ENCODE results near the gene CAPS.

CAPS gene

DNA sequence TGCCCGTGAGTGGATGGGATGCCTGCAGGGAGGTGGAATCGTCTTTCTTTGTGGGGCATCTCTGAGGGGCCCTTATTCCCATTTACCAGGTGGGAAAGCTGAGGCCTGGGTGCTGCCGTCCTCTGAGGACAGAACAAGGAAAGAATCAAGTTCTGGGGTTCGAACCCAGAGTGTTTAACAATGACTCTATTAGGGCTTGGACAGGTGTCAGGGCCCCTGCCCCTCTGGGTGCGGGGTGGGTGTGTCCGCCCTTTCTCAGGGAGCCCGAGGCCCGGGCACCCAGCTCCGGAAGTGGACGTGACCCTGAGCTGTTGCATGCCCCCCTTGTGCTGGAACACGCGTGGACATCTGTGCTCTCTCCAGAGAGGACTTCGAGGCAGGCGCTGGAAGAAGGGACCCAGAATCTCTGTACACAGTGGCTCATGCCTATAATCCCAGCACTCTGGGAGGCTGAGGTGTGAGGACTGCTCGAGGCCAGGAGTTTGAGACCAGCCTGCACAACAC lies 21.2 kb upstream of the CAPS start:
- DNase-seq: no peak

DNA sequence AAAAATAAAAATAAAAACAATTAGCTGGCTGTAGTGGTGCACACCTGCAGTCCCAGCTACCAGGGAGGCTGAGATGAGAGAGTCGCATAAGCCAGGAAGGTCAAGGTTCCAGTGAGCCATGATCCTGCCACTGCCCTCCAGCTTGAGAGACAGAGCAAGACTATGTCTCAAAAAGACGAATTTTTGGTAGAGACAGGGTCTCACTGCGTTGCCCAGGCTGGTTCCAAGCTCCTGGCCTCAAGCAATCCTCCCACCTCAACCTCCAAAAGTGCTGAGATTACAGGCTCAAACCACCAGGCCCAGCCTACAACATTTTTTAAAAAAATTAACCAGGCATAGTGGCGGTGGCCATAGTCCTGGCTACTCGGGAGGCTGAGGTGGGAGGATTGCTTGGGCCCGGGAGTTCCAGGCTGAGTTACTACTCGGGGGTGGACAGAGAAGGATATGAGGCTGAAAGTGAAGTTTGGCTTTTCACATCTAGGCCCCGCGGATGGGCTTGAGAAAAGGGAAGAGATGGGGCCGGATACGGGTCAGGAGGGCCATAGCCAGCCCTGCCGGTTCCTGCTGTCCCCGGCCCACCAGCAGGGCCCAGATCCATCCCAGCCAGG lies 20.7 kb upstream of the CAPS start:
- DNase-seq: no peak

DNA sequence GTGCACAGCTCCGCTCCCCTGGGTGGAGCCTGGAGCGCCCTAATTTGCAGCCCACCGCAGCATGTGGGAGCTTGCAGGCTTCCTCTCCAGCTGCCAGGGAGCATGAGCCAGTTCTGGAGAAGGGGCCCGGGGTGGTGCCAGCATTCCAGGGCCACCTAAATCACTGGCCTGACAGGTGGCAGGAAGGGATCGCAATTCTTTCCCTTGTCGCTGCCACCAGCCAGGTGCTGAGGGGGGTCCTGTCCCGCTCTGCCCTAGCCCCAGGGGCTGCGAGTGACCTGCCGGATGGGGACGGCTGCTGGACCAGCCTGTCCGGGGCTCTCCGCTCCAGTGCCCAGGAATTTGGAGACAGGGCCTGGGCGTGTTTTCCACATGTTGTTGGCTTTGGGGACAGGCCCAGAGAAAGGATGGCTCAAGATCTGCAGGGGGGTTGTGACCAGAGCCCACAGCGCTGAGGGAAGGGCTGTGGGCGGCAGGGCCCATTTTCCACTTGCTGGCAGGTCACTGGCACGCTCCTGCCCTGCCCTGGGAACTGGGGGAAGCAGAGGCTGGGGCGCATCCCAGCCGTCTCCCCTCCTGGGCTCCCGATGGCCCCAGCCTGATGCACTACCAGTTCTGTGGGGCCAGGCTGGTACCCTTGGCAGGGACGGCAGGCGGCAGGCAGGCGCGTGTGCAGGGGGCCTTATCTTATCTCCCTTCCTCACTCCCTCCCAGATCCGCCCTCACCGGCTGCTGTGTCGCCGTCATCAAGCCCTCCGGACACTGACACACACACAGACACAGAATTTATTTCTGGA lies 19.9 kb upstream of the CAPS start:
- DNase-seq: no peak

DNA sequence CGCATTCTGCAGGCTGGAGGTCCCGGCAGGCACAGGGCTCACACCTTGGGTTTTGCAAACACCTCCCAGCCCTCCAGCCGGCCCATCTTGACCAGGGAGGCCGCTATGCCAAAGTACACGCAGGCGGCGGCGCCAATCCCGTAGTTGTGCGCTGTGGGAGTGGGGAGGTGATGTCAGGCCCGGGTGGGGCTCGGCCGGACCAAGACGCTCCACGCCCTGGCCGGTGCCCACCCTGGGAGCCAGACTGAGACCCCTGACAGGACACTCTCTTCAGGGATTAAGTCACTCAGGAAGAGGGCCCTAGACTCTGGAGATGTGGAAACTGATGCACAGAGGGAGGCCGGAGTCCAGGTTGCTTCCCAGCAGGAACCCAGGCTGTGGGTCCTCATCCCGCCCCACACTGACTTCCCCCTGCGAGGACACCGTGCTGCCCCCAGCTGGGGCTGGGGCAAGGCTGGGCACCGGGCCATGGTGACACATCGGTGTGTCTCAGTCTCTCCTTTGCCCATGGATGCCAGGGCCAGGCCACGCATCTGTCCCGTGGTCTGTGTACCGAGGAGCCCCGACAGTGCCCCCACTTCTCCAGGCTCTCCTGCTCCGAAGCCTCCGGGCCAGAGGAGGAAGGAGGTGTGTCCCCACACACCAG lies 19.2 kb upstream of the CAPS start:
- no peak for DNase-seq

DNA sequence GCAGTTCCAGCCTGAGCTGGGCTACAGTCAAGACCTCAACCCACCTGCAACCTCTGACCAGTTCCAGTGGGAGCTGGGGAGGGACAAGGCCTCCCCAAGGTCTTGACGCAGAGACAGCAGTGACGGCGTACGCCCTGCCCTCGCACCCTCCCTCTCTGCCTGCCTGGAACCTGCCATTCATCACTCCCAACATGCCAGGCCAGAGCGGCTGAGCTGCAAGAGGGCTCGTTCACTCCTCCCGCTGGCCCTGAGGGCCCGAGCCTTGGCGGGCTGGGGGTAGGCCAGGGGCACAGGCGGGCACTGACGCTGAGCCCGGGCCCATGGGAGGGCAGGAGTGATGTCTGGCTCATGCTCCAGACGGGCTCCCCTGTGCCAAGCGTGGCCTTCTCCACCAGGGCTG lies 18.6 kb upstream of the CAPS start:
- DNase-seq: no peak

DNA sequence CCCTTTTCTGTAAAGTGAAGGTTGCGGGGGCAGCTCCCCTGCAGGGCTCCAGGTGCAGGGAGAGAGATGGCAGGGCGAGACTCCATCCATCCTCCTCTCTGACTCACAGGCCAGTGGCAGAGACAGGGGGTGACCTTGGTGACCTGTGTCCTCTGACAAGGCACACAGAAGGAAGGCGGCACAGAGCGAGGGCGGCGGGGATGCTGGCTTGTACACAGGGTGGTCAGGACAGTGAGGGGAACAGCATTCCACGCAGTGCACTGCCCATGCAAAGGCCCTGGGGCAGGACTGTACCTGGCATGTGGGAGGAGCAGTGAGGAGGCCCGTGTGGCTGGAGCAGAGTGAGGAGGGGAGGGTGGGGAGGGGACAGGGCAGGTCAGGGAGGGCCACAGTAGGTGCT lies 18.2 kb upstream of the CAPS start:
- DNase-seq: no peak

DNA sequence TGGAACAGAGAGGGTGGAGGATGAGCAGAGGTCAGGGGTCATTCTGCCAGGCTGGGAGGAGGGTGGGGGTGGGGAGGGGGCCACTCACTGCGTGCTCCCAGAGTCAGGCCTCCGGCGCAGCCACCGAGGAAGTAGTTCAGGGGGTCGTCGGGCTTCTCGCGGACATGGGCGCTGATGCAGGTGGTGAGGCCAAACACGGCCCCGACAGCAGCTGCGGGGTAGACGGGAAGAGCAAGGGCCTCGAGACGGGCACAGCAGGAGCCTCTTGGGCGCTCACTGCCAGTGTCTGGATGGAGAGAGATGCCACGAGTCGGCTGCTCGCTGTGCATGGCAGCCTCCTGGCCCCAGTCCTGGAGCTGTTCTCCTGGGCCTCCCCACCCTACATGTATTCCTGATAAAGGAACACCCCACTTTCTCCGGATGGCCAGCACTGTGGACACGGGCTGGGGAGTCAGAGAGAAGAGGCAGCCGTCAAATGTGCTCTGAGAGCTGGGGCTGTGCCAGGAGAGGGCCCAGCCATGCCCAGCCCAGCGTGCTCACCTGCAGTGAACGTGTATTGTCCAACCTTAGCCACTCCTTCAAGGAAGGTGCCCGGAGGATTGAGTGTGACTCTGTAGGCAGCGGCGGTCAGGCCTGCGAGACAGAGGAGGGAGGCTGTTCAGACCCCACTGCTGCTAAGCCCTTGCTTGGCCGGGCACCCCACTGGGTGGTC lies 17.5 kb upstream of the CAPS start:
- DNase-seq: no peak

DNA sequence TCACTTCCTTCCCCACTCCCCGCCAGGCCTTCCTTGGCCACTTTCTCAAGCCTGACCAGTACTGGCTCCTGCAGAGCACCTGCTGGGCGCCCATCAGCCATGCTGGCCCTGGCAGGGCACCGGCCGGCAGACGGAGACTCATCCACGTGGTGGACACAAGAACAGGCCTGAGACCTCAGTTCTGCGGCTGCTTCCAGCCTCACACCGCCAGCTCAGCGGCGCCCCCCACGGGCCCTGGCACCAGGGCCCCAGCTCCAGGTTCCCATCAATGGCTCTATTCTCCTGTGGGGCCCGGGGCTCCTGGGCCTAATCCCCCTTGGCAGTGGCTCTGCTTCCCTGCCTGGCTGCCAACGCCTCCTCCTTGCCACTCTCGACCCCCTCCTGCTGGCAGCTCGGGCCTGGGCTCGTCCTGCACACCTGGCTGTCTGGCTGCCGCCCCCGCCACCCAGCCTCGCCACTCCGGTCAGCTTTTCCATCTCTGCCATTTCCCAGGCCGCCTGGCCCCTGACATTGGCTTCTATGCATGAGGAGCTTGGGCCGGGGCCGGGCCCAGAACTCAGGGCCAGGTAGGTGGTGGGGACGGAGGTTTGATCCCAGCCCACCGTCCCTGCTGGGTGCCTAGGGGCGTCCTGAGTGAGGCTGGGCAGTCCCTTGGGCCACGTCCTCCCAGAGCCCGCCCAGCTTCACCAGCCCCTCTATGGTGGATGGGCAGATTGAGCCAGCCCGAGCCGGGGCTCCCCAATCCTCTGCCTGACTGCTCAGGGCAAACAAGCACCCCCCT lies 16.7 kb upstream of the CAPS start:
- no peak for DNase-seq

DNA sequence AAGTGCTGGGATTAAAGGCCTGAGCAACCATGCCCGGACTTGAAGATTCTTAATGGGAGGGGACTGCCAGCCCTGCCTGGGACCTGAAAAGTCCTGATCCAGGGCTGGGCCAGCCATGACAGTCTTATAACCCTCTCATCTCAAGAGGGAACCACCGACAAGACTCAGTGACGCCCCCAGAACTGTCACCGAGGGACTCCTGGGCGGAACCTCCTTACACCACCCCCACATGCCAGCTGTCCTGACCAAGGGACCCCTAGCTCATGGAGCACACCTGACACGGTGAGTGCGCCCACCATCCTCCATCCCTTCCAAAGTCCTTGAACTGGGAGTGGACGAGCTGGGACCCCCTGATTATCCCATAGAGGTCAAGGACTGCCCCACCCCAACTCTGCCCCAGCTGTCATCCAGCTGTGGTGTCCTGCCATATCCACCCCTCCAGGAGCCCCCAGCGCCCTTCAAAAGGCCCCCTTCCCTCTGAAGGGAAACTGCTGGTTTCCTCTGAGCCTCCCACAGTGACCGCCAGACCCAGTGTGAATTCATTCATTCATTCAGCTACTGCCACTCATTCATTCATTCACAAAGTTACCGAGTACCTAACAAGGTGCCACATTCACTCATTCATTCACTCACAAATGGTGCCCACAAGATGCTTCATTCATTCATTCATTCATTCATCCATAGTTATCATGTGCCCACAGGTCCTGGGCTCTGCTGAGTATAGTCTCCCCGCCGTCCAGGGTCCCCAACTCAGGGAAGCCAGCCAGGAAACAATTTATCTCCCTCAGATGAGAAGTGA lies 14.1 kb upstream of the CAPS start:
- no peak for DNase-seq

DNA sequence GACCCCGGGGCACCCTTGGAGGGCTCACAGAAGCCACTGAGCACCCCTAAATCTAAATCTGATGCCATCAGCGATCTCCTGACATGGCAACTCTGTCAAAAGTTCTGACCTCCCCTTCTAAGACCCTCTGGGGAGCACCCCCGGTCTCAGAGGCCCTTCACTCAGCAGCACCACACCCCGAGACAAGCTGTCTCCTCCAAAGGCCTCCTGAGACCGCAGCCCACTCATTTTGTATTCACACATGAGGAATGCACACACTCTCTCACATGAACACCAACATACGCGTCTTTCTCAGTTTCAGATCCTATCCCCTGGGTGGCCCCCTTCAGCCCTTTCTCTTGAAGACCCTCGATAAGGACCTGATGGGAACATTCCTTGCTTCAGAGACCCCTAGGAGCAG lies 13.1 kb upstream of the CAPS start:
- DNase-seq: no peak

DNA sequence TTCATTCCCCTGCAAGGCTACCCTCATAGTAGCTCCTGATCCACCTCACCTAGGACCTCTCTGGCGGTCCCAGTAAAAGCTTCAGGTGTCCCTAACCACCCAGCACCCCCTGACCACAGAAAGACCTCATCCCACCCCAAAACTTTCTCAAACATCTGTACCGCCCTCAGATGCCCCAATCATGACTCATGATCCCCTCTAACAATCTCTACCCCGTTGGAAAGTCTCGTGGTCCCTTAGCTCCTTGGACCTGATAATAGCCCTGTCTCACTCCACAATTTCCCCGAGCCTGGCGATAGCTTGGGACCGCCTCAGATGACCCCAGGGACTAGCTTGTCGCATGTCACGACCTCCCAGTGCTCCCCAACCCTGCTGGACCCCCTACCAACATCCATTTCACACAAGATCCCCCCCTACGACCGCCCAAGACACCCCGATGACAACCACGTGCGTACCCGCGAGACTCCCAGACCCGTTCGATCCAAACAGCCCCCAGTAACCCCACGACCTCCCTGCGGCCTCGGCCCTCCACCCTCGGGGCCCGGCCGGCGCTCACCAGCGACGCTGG lies 10.9 kb upstream of the CAPS start:
- DNase-seq: no peak

DNA sequence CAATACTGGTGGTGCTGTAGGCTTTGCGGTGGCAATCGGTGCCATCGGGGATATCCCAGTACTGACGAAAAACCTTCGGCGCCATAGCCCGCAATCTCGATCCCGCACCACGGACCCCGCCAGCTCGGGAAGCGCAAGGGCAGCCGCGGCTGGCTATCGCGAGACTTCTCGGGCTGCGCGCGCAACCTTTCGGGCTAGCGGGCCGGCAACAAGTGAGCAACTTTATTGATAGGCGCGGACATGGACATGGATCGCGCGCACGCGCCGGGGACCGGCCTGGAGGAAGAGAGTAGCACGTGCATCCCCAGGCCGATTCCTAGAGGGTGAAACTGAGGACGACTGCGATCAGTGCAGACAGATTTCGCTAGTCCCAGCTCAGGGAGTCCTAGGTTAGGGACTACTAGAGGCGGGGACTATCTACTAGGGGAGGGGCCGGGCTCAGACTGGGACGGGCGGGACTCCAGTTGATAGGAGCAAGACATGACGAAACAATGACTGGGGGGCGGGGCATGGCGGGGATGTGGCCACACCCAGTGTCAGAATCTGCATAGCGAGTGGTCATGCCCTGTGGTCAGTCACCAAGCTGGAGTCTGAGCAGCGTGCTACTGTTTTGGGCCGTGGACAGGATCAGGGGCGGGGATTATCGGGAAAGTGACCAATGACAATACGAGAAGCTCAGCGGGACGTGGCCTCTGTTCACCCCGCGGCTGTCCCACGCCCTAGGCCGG lies 10.3 kb upstream of the CAPS start, which contains the start of gene NDUFA11:
TSS of gene NDUFA11 (minus strand) at position 167 of the 728 bp plus-strand sequence. CDS start at position 85, 82 bp downstream.
- DNase-seq: peak; percentile 63

DNA sequence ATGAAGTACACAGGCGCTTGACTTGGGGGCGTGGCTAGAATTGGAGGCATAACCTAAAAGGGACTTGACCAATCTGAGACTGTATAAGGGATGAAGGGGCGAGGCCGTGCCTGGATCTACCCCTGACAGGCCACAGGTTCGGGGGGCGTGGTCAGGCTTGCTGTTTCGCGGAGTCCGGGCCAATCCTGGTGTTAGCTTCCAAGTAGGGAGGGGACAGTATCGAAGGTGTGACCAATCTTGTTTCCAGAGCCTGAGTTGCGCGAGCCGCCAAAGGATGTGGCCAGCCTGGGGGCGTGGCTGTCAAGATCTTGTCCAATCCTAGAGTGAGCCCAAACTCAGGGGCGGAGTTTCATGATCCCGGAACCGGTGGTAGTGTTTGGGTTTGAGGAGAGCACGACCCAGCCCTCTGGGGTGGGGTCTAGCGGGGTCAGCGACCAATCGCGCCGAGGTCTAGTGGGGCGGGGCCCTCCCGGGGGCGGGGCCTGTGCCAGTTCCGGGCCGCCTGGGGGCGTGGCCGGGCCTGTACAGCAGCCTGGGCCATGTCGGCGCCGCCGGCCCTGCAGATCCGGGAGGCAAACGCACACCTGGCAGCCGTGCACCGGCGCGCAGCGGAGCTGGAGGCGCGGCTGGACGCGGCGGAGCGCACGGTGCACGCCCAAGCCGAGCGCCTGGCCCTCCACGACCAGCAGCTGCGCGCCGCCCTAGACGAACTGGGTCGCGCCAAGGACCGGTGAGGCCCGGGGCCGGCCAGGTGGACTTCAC lies 9.5 kb upstream of the CAPS start, which contains the start of gene VMAC:
TSS of gene VMAC (plus strand) at position 521 of the 762 bp plus-strand sequence. CDS start at position 540, 19 bp downstream.
- peak; percentile 99 for DNase-seq

DNA sequence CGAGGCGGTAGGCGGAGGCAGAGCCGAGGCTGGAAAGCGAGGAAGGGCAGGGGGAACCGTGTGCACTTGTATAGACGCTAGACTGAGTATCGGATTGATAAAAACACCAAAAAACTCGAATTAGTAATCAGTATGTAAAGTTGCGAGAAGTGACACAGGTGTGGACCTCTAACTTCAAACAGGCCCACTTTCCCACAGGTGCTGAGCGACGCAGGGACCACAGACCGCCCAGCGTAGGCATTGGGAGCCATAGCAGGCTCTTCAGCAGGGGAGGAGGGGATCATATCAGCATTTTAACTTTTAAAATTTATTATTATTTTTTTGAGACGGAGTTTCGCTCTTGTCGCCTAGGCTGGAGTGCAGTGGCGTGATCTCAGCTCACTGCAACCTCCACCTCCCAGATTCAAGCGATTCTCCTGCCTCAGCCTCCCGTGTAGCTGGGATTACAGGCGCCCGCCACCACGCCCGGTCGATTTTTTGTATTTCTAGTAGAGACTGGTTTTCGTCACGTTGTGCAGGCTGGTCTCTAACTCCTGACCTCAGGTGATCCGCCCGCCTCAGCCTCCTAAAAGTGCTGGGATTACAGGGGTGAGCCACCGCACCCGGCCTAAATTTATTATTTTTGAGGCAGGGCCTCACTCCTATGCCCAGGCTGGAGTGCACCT lies 8.8 kb upstream of the CAPS start:
- no peak for DNase-seq

DNA sequence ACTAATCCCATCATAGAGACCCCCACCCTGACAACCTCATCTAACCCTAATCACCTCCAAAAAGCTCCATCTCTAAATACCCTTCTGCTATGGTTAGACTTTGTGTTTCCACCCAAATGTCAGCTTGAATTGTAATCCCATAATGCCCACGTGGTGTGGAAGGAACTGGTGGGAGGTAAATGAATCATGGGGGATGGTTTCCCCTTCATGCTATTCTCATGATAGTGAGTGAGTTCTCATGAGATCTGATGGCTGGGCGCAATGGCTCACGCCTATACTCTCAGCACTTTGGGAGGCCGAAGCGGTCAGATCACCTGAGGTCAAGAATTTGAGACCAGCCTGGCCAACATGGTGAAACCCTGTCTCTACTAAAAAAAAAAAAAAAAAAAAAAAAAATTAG lies 6.8 kb upstream of the CAPS start:
- DNase-seq: no peak

DNA sequence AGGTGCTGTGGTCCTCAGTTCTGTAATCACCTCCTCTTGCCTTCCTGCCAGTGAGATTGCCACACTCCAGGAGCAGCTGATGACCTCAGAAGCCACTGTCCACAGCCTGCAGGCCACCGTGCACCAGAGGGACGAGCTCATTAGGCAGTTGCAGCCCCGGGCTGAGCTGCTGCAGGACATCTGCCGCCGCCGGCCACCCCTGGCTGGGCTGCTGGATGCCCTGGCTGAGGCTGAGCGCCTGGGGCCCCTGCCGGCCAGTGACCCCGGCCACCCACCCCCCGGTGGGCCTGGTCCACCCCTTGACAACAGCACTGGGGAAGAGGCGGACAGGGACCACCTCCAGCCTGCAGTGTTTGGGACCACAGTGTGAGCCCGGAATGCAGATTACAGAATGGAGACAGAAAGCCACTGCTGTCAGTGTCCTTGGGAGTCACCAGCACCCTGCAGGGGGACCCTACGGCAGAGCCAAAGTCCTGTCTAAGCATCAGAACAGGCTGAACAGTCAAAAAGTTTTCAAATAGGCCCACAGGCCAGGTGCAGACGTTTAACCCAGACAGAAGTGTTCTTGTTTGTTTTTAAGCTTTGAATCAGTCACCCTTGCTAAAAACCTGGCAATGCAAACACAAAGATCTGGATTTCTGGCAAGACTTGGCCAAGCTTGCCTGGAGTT lies 5.1 kb upstream of the CAPS start:
- DNase-seq: no peak

DNA sequence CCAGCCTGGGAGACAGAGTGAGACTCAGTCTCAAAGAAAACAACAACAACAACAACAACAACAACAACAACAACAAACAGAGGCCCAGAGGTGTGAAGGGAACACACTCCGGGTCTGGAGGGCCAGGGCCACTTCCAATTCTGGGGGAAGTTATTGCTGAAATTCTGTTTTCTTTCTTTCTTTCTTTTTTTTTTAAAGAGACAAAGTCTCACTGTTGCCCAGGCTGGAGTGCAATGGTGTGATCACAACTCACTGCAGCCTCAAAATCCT lies 3.5 kb upstream of the CAPS start:
- no peak for DNase-seq

DNA sequence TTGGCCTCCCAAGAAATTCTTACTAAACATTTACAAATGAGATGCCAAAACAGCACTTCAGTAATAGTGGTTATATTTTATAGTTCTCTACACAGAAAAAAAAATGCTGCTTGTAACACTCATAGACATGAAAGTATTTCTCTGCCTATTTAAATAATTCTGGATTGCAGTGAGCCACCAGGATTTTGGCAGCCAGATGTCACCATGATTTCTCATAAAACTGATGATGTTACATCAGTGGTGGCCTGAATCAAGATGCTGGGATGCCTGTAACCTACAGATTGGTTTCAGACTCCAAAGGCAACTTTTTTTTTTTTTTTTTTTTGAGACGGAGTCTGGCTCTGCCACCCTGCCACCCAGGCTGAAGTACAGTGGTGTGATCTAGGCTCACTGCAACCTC lies 2.7 kb upstream of the CAPS start:
- no peak for DNase-seq

DNA sequence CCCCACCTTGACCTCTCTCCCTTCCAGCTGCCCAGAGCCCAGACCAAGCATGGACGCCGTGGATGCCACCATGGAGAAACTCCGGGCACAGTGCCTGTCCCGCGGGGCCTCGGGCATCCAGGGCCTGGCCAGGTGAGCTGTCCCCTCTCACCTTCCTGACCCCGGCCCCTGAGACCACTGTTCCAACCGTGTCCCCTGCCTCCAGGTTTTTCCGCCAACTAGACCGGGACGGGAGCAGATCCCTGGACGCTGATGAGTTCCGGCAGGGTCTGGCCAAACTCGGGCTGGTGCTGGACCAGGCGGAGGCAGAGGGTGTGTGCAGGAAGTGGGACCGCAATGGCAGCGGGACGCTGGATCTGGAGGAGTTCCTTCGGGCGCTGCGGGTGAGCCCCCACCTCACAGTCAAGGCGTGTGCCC lies 312 bp downstream of the CAPS start:
- DNase-seq: no peak
